ENCODE results near the gene SAP30BP.

Gene SAP30BP

DNA sequence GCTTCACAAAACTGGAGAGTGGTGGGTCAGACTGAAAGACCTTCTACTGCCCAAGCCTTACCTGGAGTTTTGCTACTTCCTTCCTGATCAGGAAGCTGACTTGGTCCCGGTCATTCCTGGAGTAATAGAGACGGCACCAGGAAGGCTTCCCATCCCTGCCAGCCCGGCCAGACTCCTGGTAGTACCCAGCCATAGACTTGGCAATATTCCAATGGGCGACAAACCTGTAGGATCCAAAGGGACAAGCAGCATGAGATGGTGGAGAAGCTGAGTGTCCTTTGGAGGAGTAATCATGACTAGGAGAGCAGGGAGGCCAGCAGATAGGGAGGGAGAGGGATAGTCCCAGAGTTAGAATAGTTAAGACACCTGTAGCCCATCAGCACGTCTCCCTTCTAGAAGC lies 8.9 kb upstream of the SAP30BP start:
- ATAC-seq (ENCODE audit: insufficient read depth, low read depth) (no peak), DNase-seq (no peak)
- no peaks in the 10 kb centered on the region for H3K27me3 ChIP-seq (ENCODE audit: insufficient read depth, low read length, poor library complexity)
- TF ChIP-seq, protein P1, sequence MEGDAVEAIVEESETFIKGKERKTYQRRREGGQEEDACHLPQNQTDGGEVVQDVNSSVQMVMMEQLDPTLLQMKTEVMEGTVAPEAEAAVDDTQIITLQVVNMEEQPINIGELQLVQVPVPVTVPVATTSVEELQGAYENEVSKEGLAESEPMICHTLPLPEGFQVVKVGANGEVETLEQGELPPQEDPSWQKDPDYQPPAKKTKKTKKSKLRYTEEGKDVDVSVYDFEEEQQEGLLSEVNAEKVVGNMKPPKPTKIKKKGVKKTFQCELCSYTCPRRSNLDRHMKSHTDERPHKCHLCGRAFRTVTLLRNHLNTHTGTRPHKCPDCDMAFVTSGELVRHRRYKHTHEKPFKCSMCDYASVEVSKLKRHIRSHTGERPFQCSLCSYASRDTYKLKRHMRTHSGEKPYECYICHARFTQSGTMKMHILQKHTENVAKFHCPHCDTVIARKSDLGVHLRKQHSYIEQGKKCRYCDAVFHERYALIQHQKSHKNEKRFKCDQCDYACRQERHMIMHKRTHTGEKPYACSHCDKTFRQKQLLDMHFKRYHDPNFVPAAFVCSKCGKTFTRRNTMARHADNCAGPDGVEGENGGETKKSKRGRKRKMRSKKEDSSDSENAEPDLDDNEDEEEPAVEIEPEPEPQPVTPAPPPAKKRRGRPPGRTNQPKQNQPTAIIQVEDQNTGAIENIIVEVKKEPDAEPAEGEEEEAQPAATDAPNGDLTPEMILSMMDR (IDR thresholded peaks at IDR 0.05; ENCODE audit: borderline replicate concordance, extremely low read depth, low read length, poor library complexity, severe bottlenecking) = no peak
- no peak for TF ChIP-seq EZH2 (IDR thresholded peaks at IDR 0.05; ENCODE audit: borderline replicate concordance, low read depth, low read length, severe bottlenecking)
- no peaks in the 10 kb centered on the region for H4K20me1 ChIP-seq (ENCODE audit: insufficient read depth, low read length)
- H3K4me3 ChIP-seq (ENCODE audit: low read depth in 1 of 2, low read length in 2 of 2) = no peak overlapping the region
- H3K79me2 ChIP-seq (ENCODE audit: insufficient read depth, low read length) = no peaks in the 10 kb centered on the region
- no peaks in the 10 kb centered on the region for H3K4me1 ChIP-seq (ENCODE audit: insufficient read depth, low read length)
- peaks cover 33% of the 10 kb centered on the region for H3K36me3 ChIP-seq (ENCODE audit: insufficient read depth, low read length)
- H3K9ac ChIP-seq (ENCODE audit: low read depth, low read length) = no peak overlapping the region
- no peaks in the 10 kb centered on the region for H3K9me3 ChIP-seq (ENCODE audit: insufficient read depth, low read length, severe bottlenecking)
- H3K27ac ChIP-seq (ENCODE audit: low read length) = no peak overlapping the region
- H3K4me2 ChIP-seq (ENCODE audit: insufficient read depth, low read length) = no peak overlapping the region
- no peak overlapping the region for H2AFZ ChIP-seq (ENCODE audit: low read depth, low read length)

DNA sequence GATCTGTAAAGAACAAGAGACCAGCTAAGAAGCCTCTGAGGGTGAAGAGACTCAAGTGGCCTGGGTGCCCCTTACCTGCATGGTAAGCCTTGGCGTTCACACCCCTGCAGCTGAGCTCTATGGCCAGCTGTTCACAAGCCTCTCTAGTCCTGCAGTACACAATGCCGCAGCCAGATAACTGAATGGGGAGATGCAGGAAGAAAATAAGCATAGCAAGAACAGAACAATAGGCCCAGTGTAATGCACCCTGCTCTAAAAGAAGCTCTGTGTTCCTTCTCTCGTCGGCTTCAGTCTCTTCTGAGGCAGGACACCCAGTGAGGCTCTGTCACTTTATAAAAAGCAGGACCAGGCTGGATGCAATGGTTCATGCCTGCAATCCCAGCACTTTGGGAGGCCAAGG lies 5.6 kb upstream of the SAP30BP start:
- no peak overlapping the region for H3K9ac ChIP-seq (ENCODE audit: low read depth, low read length)
- DNase-seq = no peak
- no peak overlapping the region for H3K27ac ChIP-seq (ENCODE audit: low read length)
- no peak overlapping the region for H2AFZ ChIP-seq (ENCODE audit: low read depth, low read length)
- TF ChIP-seq, protein P1 (IDR thresholded peaks at IDR 0.05; ENCODE audit: borderline replicate concordance, extremely low read depth, low read length, poor library complexity, severe bottlenecking) = no peak
- no peak for TF ChIP-seq EZH2 (IDR thresholded peaks at IDR 0.05; ENCODE audit: borderline replicate concordance, low read depth, low read length, severe bottlenecking)
- no peaks in the 10 kb centered on the region for H4K20me1 ChIP-seq (ENCODE audit: insufficient read depth, low read length)
- ATAC-seq (ENCODE audit: insufficient read depth, low read depth) = no peak
- no peaks in the 10 kb centered on the region for H3K27me3 ChIP-seq (ENCODE audit: insufficient read depth, low read length, poor library complexity)
- peaks cover 14% of the 10 kb centered on the region for H3K4me1 ChIP-seq (ENCODE audit: insufficient read depth, low read length)
- H3K36me3 ChIP-seq (ENCODE audit: insufficient read depth, low read length) = peaks cover 35% of the 10 kb centered on the region
- H3K4me3 ChIP-seq (ENCODE audit: low read depth in 1 of 2, low read length in 2 of 2) = no peak overlapping the region
- no peaks in the 10 kb centered on the region for H3K9me3 ChIP-seq (ENCODE audit: insufficient read depth, low read length, severe bottlenecking)
- H3K4me2 ChIP-seq (ENCODE audit: insufficient read depth, low read length) = no peak overlapping the region
- H3K79me2 ChIP-seq (ENCODE audit: insufficient read depth, low read length) = peaks cover 10% of the 10 kb centered on the region

DNA sequence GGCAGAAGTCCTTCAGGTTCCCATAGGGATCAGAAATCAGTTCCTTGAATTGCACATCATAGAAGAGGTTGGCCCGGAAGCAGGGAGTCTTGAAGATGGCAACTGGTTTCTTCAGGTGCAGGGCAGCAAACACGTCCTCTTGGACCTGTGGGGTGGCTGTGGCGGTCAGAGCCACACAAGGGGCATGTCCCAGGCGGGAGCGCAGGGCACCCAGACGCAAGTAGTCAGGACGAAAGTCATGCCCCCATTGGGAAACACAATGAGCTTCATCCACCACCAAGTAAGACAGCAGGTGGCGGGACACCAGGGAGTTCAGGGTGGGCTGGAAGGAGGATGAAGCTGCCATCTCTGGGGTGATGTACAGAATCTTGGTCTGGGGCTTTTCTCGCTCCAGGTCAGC lies 4.6 kb upstream of the SAP30BP start:
- ATAC-seq (ENCODE audit: insufficient read depth, low read depth) = no peak
- Histone ChIP-seq H3K9me3 (ENCODE audit: insufficient read depth, low read length, severe bottlenecking) (no peaks in the 10 kb centered on the region), H3K27ac (ENCODE audit: low read length) (no peak overlapping the region), H3K79me2 (ENCODE audit: insufficient read depth, low read length) (peaks cover 19% of the 10 kb centered on the region), H2AFZ (ENCODE audit: low read depth, low read length) (no peak overlapping the region), H4K20me1 (ENCODE audit: insufficient read depth, low read length) (no peaks in the 10 kb centered on the region), H3K4me1 (ENCODE audit: insufficient read depth, low read length) (peaks cover 14% of the 10 kb centered on the region), H3K9ac (ENCODE audit: low read depth, low read length) (no peak overlapping the region), H3K4me2 (ENCODE audit: insufficient read depth, low read length) (no peak overlapping the region), H3K36me3 (ENCODE audit: insufficient read depth, low read length) (peaks cover 29% of the 10 kb centered on the region), H3K27me3 (ENCODE audit: insufficient read depth, low read length, poor library complexity) (no peaks in the 10 kb centered on the region), H3K4me3 (ENCODE audit: low read depth in 1 of 2, low read length in 2 of 2) (no peak overlapping the region)
- no peak for DNase-seq
- no peak for TF ChIP-seq EZH2 (IDR thresholded peaks at IDR 0.05; ENCODE audit: borderline replicate concordance, low read depth, low read length, severe bottlenecking)
- TF ChIP-seq, protein P1 (IDR thresholded peaks at IDR 0.05; ENCODE audit: borderline replicate concordance, extremely low read depth, low read length, poor library complexity, severe bottlenecking) = no peak

DNA sequence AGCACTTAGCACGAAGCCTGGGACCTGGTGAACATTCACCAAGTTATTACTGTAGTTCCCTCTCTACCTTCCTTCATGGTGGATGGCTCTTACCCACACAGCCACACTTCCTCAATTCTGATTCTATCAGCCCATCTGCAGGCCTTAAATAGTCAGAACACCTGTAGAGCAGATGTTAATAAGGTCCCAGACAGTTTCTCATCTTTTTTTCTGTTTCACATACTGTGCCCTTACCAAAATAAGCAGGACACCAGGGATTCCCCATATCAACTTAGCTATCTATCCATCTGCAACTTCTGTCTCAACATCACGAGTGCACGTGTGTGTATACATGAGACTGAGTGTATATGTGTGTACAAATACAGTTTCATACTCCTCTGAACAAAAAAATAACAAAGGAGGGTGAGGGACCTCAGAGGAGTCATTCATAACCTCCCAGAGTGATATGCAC lies 3.0 kb upstream of the SAP30BP start:
- Histone ChIP-seq H4K20me1 (ENCODE audit: insufficient read depth, low read length) (no peaks in the 10 kb centered on the region), H3K4me3 (ENCODE audit: low read depth in 1 of 2, low read length in 2 of 2) (no peak overlapping the region), H3K9me3 (ENCODE audit: insufficient read depth, low read length, severe bottlenecking) (no peaks in the 10 kb centered on the region), H3K36me3 (ENCODE audit: insufficient read depth, low read length) (peaks cover 37% of the 10 kb centered on the region), H3K79me2 (ENCODE audit: insufficient read depth, low read length) (peaks cover 35% of the 10 kb centered on the region), H3K27me3 (ENCODE audit: insufficient read depth, low read length, poor library complexity) (no peaks in the 10 kb centered on the region), H3K4me2 (ENCODE audit: insufficient read depth, low read length) (no peak overlapping the region), H3K4me1 (ENCODE audit: insufficient read depth, low read length) (peaks cover 29% of the 10 kb centered on the region), H3K27ac (ENCODE audit: low read length) (no peak overlapping the region), H3K9ac (ENCODE audit: low read depth, low read length) (no peak overlapping the region), H2AFZ (ENCODE audit: low read depth, low read length) (no peak overlapping the region)
- TF ChIP-seq EZH2 (IDR thresholded peaks at IDR 0.05; ENCODE audit: borderline replicate concordance, low read depth, low read length, severe bottlenecking) = no peak
- TF ChIP-seq, protein P1 (IDR thresholded peaks at IDR 0.05; ENCODE audit: borderline replicate concordance, extremely low read depth, low read length, poor library complexity, severe bottlenecking) = no peak
- no peak for ATAC-seq (ENCODE audit: insufficient read depth, low read depth)
- DNase-seq = no peak
